Heart left ventricle (tissue), 16 donors: ENCODE results near the gene ERGIC1. TPM values are rescaled to one million over a fixed set of nuclear protein-coding genes. Genes with fewer than 3 reads are reported as not detected.

ENCODE experiments used
- ATAC-seq, 4 donors: fragments of 200-7000 bp; cut with Tn5 transposase; one replicate each; pipeline ENCODE4 v1.9.1; 2020 to 2022; ENCODE audit warnings: moderate library complexity in 4 of 4, mild to moderate bottlenecking in 3 of 4, moderate number of reproducible peaks in 1 of 4
- DNase-seq, 5 donors: peaks; one replicate each; pipeline ENCODE4 v3.0.0-alpha.2; 2020
- H3K27ac ChIP-seq, 12 donors: fragments of 200-600 bp; sonication (generic) in 4 of 12; one replicate each; pipeline versions ENCODE4 v1.5.0 to v1.8.0; 2016 to 2022; ENCODE audit warnings: mild to moderate bottlenecking in 2 of 12
- H3K27me3 ChIP-seq, 9 donors: fragments of 200-600 bp; sonication (generic) in 2 of 9; one replicate each; pipeline versions ENCODE4 v1.5.1 to v1.8.0; 2016 to 2022; ENCODE audit warnings: mild to moderate bottlenecking in 3 of 9
- H3K36me3 ChIP-seq, 9 donors: fragments of 200-600 bp; sonication (generic) in 2 of 9; one replicate each; pipeline versions ENCODE4 v1.5.0 to v1.8.0; 2018 to 2022; ENCODE audit warnings: mild to moderate bottlenecking in 2 of 9
- H3K4me1 ChIP-seq, 12 donors: fragments of 200-600 bp; sonication (generic) in 4 of 12; one replicate each; pipeline versions ENCODE4 v1.5.0 to v1.8.0; 2016 to 2022; ENCODE audit warnings: mild to moderate bottlenecking in 3 of 12
- H3K4me3 ChIP-seq, 12 donors: fragments of 200-600 bp; sonication (generic) in 4 of 12; one replicate each; pipeline versions ENCODE4 v1.5.0 to v1.8.0; 2017 to 2022; ENCODE audit warnings: mild to moderate bottlenecking in 9 of 12, moderate library complexity in 4 of 12
- H3K9me3 ChIP-seq, 12 donors: fragments of 200-600 bp; sonication (generic) in 4 of 12; one replicate each; pipeline versions ENCODE4 v1.5.0 to v1.8.0; 2016 to 2022; ENCODE audit warnings: mild to moderate bottlenecking in 1 of 12
- CTCF ChIP-seq, 12 donors: fragments of 200-600 bp; sonication (generic) in 4 of 12; IDR thresholded peaks; one replicate each; pipeline versions ENCODE4 v1.5.0 to v1.8.0; 2018 to 2022; ENCODE audit warnings: antibody characterized with exemption in 12 of 12, mild to moderate bottlenecking in 5 of 12
- POLR2A ChIP-seq, 2 donors: fragments of 450-650 bp; IDR thresholded peaks; one replicate each; pipeline ENCODE4 v1.6.1; 2017; ENCODE audit warnings: antibody characterized with exemption in 2 of 2, mild to moderate bottlenecking in 2 of 2, moderate library complexity in 2 of 2
- WGBS, 4 donors: extraction: QIAGEN DNeasy Blood & Tissue Kit in 2 of 4; methylation state at CpG; one replicate each; pipeline versions ENCODE4 v1.1.5 to v1.1.7; 2013 to 2018; 5-methylcytosine and 5-hydroxymethylcytosine counted together
- intact Hi-C, 10 donors: fragments of 100-400 bp; cut with DNase I; formaldehyde crosslinking; loops; one replicate each; pipeline versions ENCODE4 v1.11.1 to v1.14.2; 2022
- polyA plus RNA-seq, 2 donors: library from polyadenylated mRNA; stranded (reverse); fragments of 200-250 nt; gene quantifications; one replicate each; pipeline ENCODE4 v1.2.3, GENCODE V29; 2013
- total RNA-seq, 9 donors: library from RNA; depleted of rRNA in 2 of 9; stranded (reverse); fragments of >200 nt in 2 of 9; fragmentation: NEBNext Ultra II Directional in 3 of 9; extraction: Animal tissue kit (Norgen Biotek cat#: 25700) in 3 of 9; gene quantifications; one replicate each; pipeline versions ENCODE4 v1.1.0 to v1.2.4, GENCODE V29; 2016 to 2023
- donor health status: ischemic (EF 13 %, LVEDD 7.1; RV severe dilation, severe dysfunction).
- donor health status: healthy with polysubstance abuse.
- donor health status: DM: no; HTN: yes; CAD: no.
- donor health status: DM: no; HTN: no; CAD: no.
- donor health status: ischemic (EF 25% LVEDD 6.9; RV normal size, moderate dysfunction).
- donor health status: ischemic (EF 25% LVEDD 5.7; RV mildly dilated, moderate dysfunction).
- donor health status: healthy.
- donor health status: DM: yes; HTN: yes; CAD: no.
- donor health status: ischemic (EF 35%, LVEDD 5.7; RV mildly dilated, moderate dysfunction).
- donor health status: nonischemic (EF 11% LVEDD 7.7; RV severe dilation, severe dysfunction).
- donor health status: DM: yes; HTN: yes; CAD: no.
- donor health status: PGD.
- donor health status: ischemic (EF 29% LVEDD 5.4; RV normal size, mild dysfunction).
- donor health status: nonischemic (EF 23%, LVEDD 6.1; RV moderate dilation, normal function).

Gene ERGIC1
- total and polyA plus RNA-seq, 11 donors, result 66.6 to 115 (median 84.9) TPM

GRCh38 chr5:172815631-172816030 lies 18.4 kb upstream of the ERGIC1 start:
- Histone ChIP-seq H3K4me3 (no peak overlapping the region), H3K9me3 (no peaks in the 10 kb centered on the region), H3K36me3 (no peaks in the 10 kb centered on the region), H3K4me1 (peaks cover 0 to 22% (median 10%) of the 10 kb centered on the region in 12 donors), H3K27me3 (no peaks in the 10 kb centered on the region), H3K27ac (no peak overlapping the region)
- TF ChIP-seq CTCF (IDR thresholded peaks at IDR 0.05) (no peak), POLR2A (IDR thresholded peaks at IDR 0.05) (no peak)
- no peak for DNase-seq
- intact Hi-C loops, result no loop called here
- ATAC-seq, result no peak
- WGBS, 4 donors, result 70 to 78% (median 75%) methylated on average over 7 of the region's 7 CpGs

GRCh38 chr5:172816925-172817562 lies 17.0 kb upstream of the ERGIC1 start:
- no peak overlapping the region for H3K4me3 ChIP-seq
- intact Hi-C loops, result no loop called here
- H3K36me3 ChIP-seq, result no peaks in the 10 kb centered on the region
- H3K9me3 ChIP-seq, result no peaks in the 10 kb centered on the region
- WGBS, 4 donors, result 55 to 66% (median 58%) methylated on average over 5 of the region's 5 CpGs
- H3K4me1 ChIP-seq, result peaks cover 0 to 22% (median 10%) of the 10 kb centered on the region in 12 donors
- TF ChIP-seq CTCF (IDR thresholded peaks at IDR 0.05) (no peak), POLR2A (IDR thresholded peaks at IDR 0.05) (no peak)
- peak in 2 of 4 donors; percentile 50 for ATAC-seq
- peak overlapping the region in 2 of 12 donors; percentile 10 to 33 for H3K27ac ChIP-seq
- H3K27me3 ChIP-seq, result no peaks in the 10 kb centered on the region
- DNase-seq, result no peak

- TF ChIP-seq CTCF (IDR thresholded peaks at IDR 0.05) (no peak), POLR2A (IDR thresholded peaks at IDR 0.05) (no peak)
- Histone ChIP-seq H3K4me3 (no peak overlapping the region), H3K9me3 (no peaks in the 10 kb centered on the region), H3K27me3 (no peaks in the 10 kb centered on the region), H3K36me3 (no peaks in the 10 kb centered on the region), H3K4me1 (peaks cover 0 to 22% (median 10%) of the 10 kb centered on the region in 12 donors), H3K27ac (peak overlapping the region in 3 of 12 donors; percentile 10 to 33 (median 19))
- ATAC-seq (peak in 1 of 4 donors; percentile 49), DNase-seq (no peak)
- intact Hi-C loops, result no loop called here
- WGBS, 4 donors, result 56 to 78% (median 72%) methylated on average over 7 of the region's 7 CpGs
These were observed 16.4 kb upstream of the ERGIC1 start for GRCh38 chr5:172817664-172818063.

GRCh38 chr5:172818081-172818480 lies 16.0 kb upstream of the ERGIC1 start:
- Histone ChIP-seq H3K27me3 (no peaks in the 10 kb centered on the region), H3K36me3 (no peaks in the 10 kb centered on the region), H3K27ac (peak overlapping the region in 3 of 12 donors; percentile 10 to 33 (median 19)), H3K4me3 (no peak overlapping the region), H3K9me3 (no peaks in the 10 kb centered on the region), H3K4me1 (peaks cover 0 to 22% (median 10%) of the 10 kb centered on the region in 12 donors)
- no peak for ATAC-seq
- WGBS, 4 donors, result 93 to 97% (median 96%) methylated on average over 3 of the region's 3 CpGs
- no peak for TF ChIP-seq CTCF (IDR thresholded peaks at IDR 0.05)
- no peak for DNase-seq
- intact Hi-C loops, result no loop called here
